ENCODE data around the gene HAP1. TPM values are rescaled to one million over a fixed set of nuclear protein-coding genes. Genes with fewer than 3 reads are reported as not detected.

HAP1 gene
- total and polyA plus RNA-seq, 2 of the 8 experiments (the other 6 are each of a cell fraction or from before 2014, with no cell fraction given) = 2.3 to 3.6 TPM

GRCh38 chr17:41777574-41778188 lies 43.2 kb upstream of the HAP1 start (continued):
- TF ChIP-seq RAD21 (IDR thresholded peaks at IDR 0.05 in 1 of 2, conservative IDR thresholded peaks at IDR 0.05 in 1 of 2; ENCODE audit: low read depth in 2 of 2, low read length in 2 of 2) = no peak
- TF ChIP-seq TCF12 (IDR thresholded peaks at IDR 0.05; ENCODE audit: low read depth, low read length) = no peak
- no peak for TF ChIP-seq GABPA (IDR thresholded peaks at IDR 0.05; ENCODE audit: borderline replicate concordance, insufficient read depth, low read length)
- no peak for TF ChIP-seq SRF (IDR thresholded peaks at IDR 0.05; ENCODE audit: low read depth, low read length)
- no peak for TF ChIP-seq JUND (IDR thresholded peaks at IDR 0.05; ENCODE audit: low read length)
- no peak for TF ChIP-seq ASH2L (IDR thresholded peaks at IDR 0.05; ENCODE audit: low read length)
- no peak for TF ChIP-seq RBBP5 (IDR thresholded peaks at IDR 0.05; ENCODE audit: borderline replicate concordance, low read depth, low read length)
- TF ChIP-seq TAF7 (optimal IDR thresholded peaks at IDR 0.05; ENCODE audit: borderline replicate concordance, low read depth, low read length) = no peak
- TF ChIP-seq SP2 (IDR thresholded peaks at IDR 0.05; ENCODE audit: low read length) = no peak
- no peak for TF ChIP-seq RFX5 (IDR thresholded peaks at IDR 0.05; ENCODE audit: borderline replicate concordance, low read depth, low read length)
- no peak for TF ChIP-seq BACH1 (IDR thresholded peaks at IDR 0.05; ENCODE audit: low read length)
- no peak for TF ChIP-seq CEBPB (IDR thresholded peaks at IDR 0.05; ENCODE audit: low read depth, low read length)

Data from H1 (cell line).